Colonic mucosa (tissue), 4 donors: ENCODE data around the gene NEDD1. TPM values are rescaled to one million over a fixed set of nuclear protein-coding genes. Genes with fewer than 3 reads are reported as not detected.

Source experiments
- DNase-seq: peaks from one replicate; pipeline ENCODE4 v3.0.0-alpha.2; 2020
- H3K27ac ChIP-seq: fragments of 200-600 bp; one replicate; pipeline ENCODE4 v1.8.0; 2021
- H3K27me3 ChIP-seq: fragments of 200-600 bp; one replicate; pipeline ENCODE4 v1.8.0; 2021
- H3K36me3 ChIP-seq: fragments of 200-600 bp; one replicate; pipeline ENCODE4 v1.8.0; 2021
- H3K4me1 ChIP-seq: fragments of 200-600 bp; one replicate; pipeline ENCODE4 v1.8.0; 2021; ENCODE audit warnings: mild to moderate bottlenecking
- H3K4me3 ChIP-seq: fragments of 200-600 bp; one replicate; pipeline ENCODE4 v1.8.0; 2021
- H3K9ac ChIP-seq, 2 donors: one replicate each; pipeline ENCODE4 v1.7.0; 2013; ENCODE audit warnings: control low read depth in 2 of 2, low read depth in 2 of 2, low read length in 2 of 2
- H3K9me3 ChIP-seq: fragments of 200-600 bp; one replicate; pipeline ENCODE4 v1.8.0; 2021
- intact Hi-C: fragments of 100-400 bp; cut with DNase I; formaldehyde crosslinking; loops from one replicate; pipeline ENCODE4 v1.14.1; 2022
- total RNA-seq, 2 donors: library from RNA; stranded (reverse); fragmentation: NEBNext Ultra II Directional in 1 of 2; extraction: Animal tissue kit (Norgen Biotek cat#: 25700) in 1 of 2; gene quantifications; one replicate each; pipeline ENCODE4 v1.2.1, GENCODE V29; 2021
- TF ChIP-seq, protein P1 (sequence below): fragments of 200-600 bp; IDR thresholded peaks from one replicate; pipeline ENCODE4 v1.8.0; 2022; ENCODE audit warnings: antibody characterized with exemption, mild to moderate bottlenecking
- donor health status: healthy.
- donor health status: DM: no; HTN: no; CAD: no.
- donor health status: DM: no; HTN: no; CAD: no.

The NEDD1 gene
- 10 to 100 TPM; 14.5 to 17.7 TPM for total RNA-seq

DNA sequence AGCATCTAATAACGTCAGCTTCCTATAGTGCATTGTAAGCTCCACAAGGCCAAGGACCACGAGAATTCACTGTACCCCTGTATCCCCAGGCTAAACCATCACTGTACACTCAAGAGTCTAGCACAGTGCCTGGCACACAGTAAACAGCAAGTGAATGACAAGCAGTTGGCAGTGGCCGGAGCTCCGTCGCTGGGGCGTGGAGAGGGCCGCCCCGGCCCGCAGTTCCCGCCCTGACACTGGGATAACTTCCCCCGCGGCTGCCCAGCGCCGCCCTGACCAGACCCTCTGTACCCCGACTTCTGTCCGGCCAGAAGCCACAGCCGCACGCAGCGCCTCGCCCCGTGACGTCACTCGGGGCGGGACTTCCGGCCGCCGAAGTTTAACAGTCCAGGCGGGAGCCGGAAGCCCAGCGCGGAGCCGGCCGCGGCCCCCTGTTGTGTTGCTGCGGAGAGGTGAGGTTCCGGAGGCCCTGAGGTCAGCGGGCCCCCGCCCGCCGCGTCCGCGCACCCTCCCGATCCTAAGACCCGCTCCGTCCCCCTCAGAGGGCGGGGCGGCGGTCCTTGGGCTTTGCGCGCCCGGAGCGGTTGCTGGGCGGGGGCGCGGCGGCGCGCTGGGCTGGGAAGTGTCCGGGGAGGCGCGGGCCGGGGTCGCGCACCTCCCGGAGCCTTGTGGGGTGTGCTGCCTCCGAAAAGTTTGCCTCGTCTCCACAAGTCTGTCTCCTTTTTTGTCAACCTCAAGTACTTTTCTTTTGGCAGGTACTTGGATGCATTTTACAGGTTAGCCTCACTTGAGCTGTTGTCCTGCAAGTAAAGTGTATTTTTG, at the start of gene NEDD1:
Gene NEDD1, plus strand, starts transcription at position 409 of the 822 bp plus-strand sequence. CDS start 2,503 bp downstream, outside the sequence.
- H3K4me3 ChIP-seq = peak within 1 kb of the TSS; percentile 80
- no peaks in the 10 kb centered on the region for H3K27me3 ChIP-seq
- peak; percentile 90 for DNase-seq
- H3K27ac ChIP-seq = peak within 1 kb of the TSS; percentile 72
- TF ChIP-seq, protein P1, sequence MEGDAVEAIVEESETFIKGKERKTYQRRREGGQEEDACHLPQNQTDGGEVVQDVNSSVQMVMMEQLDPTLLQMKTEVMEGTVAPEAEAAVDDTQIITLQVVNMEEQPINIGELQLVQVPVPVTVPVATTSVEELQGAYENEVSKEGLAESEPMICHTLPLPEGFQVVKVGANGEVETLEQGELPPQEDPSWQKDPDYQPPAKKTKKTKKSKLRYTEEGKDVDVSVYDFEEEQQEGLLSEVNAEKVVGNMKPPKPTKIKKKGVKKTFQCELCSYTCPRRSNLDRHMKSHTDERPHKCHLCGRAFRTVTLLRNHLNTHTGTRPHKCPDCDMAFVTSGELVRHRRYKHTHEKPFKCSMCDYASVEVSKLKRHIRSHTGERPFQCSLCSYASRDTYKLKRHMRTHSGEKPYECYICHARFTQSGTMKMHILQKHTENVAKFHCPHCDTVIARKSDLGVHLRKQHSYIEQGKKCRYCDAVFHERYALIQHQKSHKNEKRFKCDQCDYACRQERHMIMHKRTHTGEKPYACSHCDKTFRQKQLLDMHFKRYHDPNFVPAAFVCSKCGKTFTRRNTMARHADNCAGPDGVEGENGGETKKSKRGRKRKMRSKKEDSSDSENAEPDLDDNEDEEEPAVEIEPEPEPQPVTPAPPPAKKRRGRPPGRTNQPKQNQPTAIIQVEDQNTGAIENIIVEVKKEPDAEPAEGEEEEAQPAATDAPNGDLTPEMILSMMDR = no peak
- H3K4me1 ChIP-seq = no peaks in the 10 kb centered on the region
- intact Hi-C loops = no loop called here
- peak within 1 kb of the TSS; percentile 74 to 76 for H3K9ac ChIP-seq
- H3K36me3 ChIP-seq = no peaks in the 10 kb centered on the region
- H3K9me3 ChIP-seq = no peaks in the 10 kb centered on the region

GRCh38 chr12:96858162-96858561, 48.9 kb upstream of the NEDD1 start:
- Histone ChIP-seq H3K27me3 (no peaks in the 10 kb centered on the region), H3K4me1 (no peaks in the 10 kb centered on the region), H3K27ac (no peak overlapping the region), H3K9ac (no peak overlapping the region), H3K4me3 (no peak overlapping the region), H3K9me3 (no peaks in the 10 kb centered on the region), H3K36me3 (no peaks in the 10 kb centered on the region)
- no peak for DNase-seq
- intact Hi-C loops = no loop called here
- TF ChIP-seq, protein P1 = no peak

DNA sequence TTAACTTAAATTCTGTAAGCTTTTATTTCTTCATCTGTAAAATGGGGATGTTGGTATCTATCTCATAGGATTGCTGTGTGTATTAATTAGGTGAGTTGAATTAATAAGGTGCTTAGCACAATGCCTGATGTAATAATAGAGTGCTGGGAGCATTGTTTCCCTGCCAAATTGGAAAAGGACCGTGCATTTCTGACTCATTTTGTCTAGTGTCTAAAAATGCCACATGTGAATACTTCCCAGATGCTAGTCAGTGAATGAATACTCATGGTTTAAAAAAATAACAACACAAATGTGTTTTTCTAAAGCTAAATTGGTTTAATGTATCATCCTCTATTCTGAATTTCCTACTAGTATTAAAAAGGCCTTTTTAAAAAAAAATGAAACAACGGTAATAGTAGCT, 45.4 kb upstream of the NEDD1 start:
- Histone ChIP-seq H3K9ac (no peak overlapping the region), H3K9me3 (no peaks in the 10 kb centered on the region), H3K4me3 (no peak overlapping the region), H3K36me3 (no peaks in the 10 kb centered on the region), H3K27me3 (no peaks in the 10 kb centered on the region), H3K4me1 (no peaks in the 10 kb centered on the region), H3K27ac (no peak overlapping the region)
- DNase-seq = no peak
- TF ChIP-seq, protein P1 = no peak
- intact Hi-C loops = no loop called here

DNA sequence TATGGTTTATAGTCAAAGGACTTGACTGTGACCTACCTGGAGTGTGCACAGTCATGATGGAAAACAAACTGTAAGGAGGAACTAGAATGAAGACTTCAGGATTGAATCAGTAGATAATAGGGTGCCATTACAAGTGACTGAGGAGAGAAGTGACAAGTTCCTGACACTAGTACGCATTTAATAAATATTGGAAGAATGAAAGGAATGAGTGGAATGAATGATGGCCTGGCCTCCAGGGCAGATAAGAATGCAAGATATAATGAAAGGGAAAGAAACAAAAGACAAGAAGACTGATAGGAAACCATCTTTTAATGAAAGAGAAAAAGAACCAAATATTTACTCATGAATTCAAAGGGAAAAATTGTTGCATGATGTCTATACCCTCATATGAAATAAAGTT, 44.7 kb upstream of the NEDD1 start:
- no peaks in the 10 kb centered on the region for H3K4me1 ChIP-seq
- intact Hi-C loops = no loop called here
- TF ChIP-seq, protein P1 = no peak

GRCh38 chr12:96864335-96864734, 42.7 kb upstream of the NEDD1 start:
- Histone ChIP-seq H3K36me3 (no peaks in the 10 kb centered on the region), H3K27me3 (no peaks in the 10 kb centered on the region), H3K9ac (no peak overlapping the region), H3K27ac (no peak overlapping the region), H3K9me3 (no peaks in the 10 kb centered on the region), H3K4me1 (no peaks in the 10 kb centered on the region), H3K4me3 (no peak overlapping the region)
- no peak for DNase-seq
- intact Hi-C loops = no loop called here
- TF ChIP-seq, protein P1 = no peak

More for the DNA sequence above, 44.7 kb upstream of the NEDD1 start:
- no peak for DNase-seq
- Histone ChIP-seq H3K36me3 (no peaks in the 10 kb centered on the region), H3K4me3 (no peak overlapping the region), H3K27ac (no peak overlapping the region), H3K27me3 (no peaks in the 10 kb centered on the region), H3K9me3 (no peaks in the 10 kb centered on the region), H3K9ac (no peak overlapping the region)
